Measurements from ENCODE around the gene SENP1.

DNA sequence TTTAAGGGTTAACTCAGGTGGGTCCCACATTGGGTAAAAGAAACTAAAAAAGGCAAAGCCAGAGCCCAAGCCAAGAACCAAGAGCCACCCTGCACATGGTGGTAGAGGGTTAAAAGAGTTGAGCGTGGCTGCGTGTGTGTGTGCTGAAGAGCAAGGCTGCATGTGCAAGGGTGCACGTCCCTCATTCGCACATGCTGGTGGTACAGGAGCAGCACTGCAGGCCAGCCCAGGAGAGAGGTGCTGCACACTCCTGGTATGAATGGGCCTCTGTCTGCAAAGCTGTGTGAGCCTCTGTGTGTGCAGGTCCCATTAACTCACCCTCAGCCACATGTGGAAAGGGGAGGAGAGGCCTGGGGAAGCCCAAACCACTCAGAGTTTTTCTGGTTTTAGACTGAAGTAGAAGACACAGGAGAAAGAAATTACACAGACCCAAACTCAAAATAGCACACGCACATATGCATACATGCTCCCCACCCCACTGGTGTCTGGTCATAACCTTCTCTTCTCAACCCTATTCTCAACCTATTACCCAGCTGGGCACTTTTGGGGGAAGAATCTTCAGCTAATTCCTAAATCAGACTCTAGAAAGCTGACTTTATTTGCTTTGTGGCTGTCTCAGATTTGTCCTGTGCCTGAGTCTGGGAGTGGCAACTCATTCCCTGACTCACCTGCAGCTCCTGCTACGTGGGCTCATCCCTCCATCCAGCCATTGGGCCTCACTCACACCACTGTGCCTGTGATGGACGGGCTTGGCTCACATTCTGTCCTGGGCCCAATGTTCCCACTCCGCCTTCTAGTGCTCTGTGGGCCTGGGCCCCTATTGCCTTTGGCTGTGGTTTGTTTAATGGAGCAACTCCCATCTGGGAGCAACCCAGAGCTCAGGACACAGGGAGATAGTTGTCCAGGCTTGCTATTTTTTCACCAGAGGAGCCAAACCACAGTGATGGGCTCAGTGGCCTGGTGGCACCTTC is 70.8 kb downstream of the SENP1 start:
- TF ChIP-seq CTCF (IDR thresholded peaks at IDR 0.05) (no peak), POLR2A (IDR thresholded peaks at IDR 0.05) (no peak)
